H9 (cell line): ENCODE results near the gene CACNB4. TPM values are rescaled to one million over a fixed set of nuclear protein-coding genes. Genes with fewer than 3 reads are reported as not detected.

Source experiments
- DNase-seq: peaks from one replicate; pipeline ENCODE4 v3.0.0-alpha.2; 2017
- H2AFZ ChIP-seq: one replicate; pipeline ENCODE4 v1.6.1; 2013; ENCODE audit warnings: mild to moderate bottlenecking, low read length, control low read depth, moderate library complexity
- H2AK5ac ChIP-seq: 2 replicates; pipeline ENCODE4 v1.6.1; 2013; ENCODE audit warnings: low read length, control low read depth, mixed read lengths; ENCODE audit not compliant: insufficient read length
- H2BK120ac ChIP-seq: one replicate; pipeline ENCODE4 v1.6.1; 2013; ENCODE audit warnings: low read depth, mild to moderate bottlenecking, low read length, control low read depth, inconsistent platforms; ENCODE audit not compliant: poor library complexity, severe bottlenecking
- H2BK12ac ChIP-seq: 2 replicates; pipeline ENCODE4 v1.6.1; 2013; ENCODE audit warnings: low read length, control low read depth, mixed read lengths, low read depth; ENCODE audit not compliant: insufficient read length
- H2BK15ac ChIP-seq: 2 replicates; pipeline ENCODE4 v1.6.1; 2013; ENCODE audit warnings: low read depth, low read length, control low read depth
- H2BK20ac ChIP-seq: one replicate; pipeline ENCODE4 v1.6.1; 2013; ENCODE audit warnings: low read depth, mild to moderate bottlenecking, low read length, control low read depth, inconsistent platforms; ENCODE audit not compliant: poor library complexity, severe bottlenecking
- H2BK5ac ChIP-seq: 2 replicates; pipeline ENCODE4 v1.6.1; 2013; ENCODE audit warnings: low read length, control low read depth, mixed read lengths; ENCODE audit not compliant: insufficient read length
- H3K14ac ChIP-seq: 2 replicates; pipeline ENCODE4 v1.6.1; 2013; ENCODE audit warnings: low read length, control low read depth; ENCODE audit not compliant: insufficient read depth
- H3K18ac ChIP-seq: 2 replicates; pipeline ENCODE4 v1.6.1; 2013; ENCODE audit warnings: low read depth, mild to moderate bottlenecking, mixed read lengths, low read length, control low read depth; ENCODE audit not compliant: insufficient read length
- H3K23ac ChIP-seq: 2 replicates; pipeline ENCODE4 v1.6.1; 2013; ENCODE audit warnings: low read length, control low read depth, mixed read lengths, low read depth; ENCODE audit not compliant: insufficient read length
- H3K23me2 ChIP-seq: 2 replicates; pipeline ENCODE4 v1.6.1; 2013; ENCODE audit warnings: low read depth, mild to moderate bottlenecking, mixed read lengths, low read length, control low read depth; ENCODE audit not compliant: insufficient read length, poor library complexity, severe bottlenecking
- H3K27ac ChIP-seq: 2 replicates; pipeline ENCODE4 v1.5.1; 2013; ENCODE audit warnings: low read length, control low read depth, mixed read lengths, low read depth; ENCODE audit not compliant: insufficient read length
- H3K27me3 ChIP-seq: 2 replicates; pipeline ENCODE4 v1.6.1; 2013; ENCODE audit warnings: low read length, control low read depth, inconsistent platforms; ENCODE audit not compliant: insufficient read depth
- H3K4ac ChIP-seq: 2 replicates; pipeline ENCODE4 v1.6.1; 2013; ENCODE audit warnings: low read depth, mild to moderate bottlenecking, control low read depth, inconsistent platforms, low read length, moderate library complexity
- H3K4me1 ChIP-seq: 2 replicates; pipeline ENCODE4 v1.6.1; 2013; ENCODE audit warnings: low read length, control low read depth, inconsistent platforms; ENCODE audit not compliant: insufficient read depth
- H3K4me2 ChIP-seq: 2 replicates; pipeline ENCODE4 v1.6.1; 2013; ENCODE audit warnings: low read length, control low read depth, mixed read lengths; ENCODE audit not compliant: insufficient read length, insufficient read depth
- H3K56ac ChIP-seq: 2 replicates; pipeline ENCODE4 v1.6.1; 2013; ENCODE audit warnings: low read depth, mild to moderate bottlenecking, mixed read lengths, low read length, control low read depth; ENCODE audit not compliant: insufficient read length
- H3K79me1 ChIP-seq: 2 replicates; pipeline ENCODE4 v1.6.1; 2013; ENCODE audit warnings: low read depth, mild to moderate bottlenecking, moderate library complexity, low read length, control low read depth, inconsistent platforms; ENCODE audit not compliant: insufficient read depth, poor library complexity, severe bottlenecking
- H3K79me2 ChIP-seq: 2 replicates; pipeline ENCODE4 v1.6.1; 2013; ENCODE audit warnings: low read length, control low read depth, inconsistent platforms; ENCODE audit not compliant: insufficient read depth
- H3K9ac ChIP-seq: 2 replicates; pipeline ENCODE4 v1.6.1; 2013; ENCODE audit warnings: low read length, control low read depth, mixed read lengths; ENCODE audit not compliant: insufficient read length; ENCODE audit errors: extremely low read depth
- H3K9me3 ChIP-seq: one replicate; pipeline ENCODE4 v1.6.1; 2013; ENCODE audit warnings: low read depth, low read length, inconsistent platforms; ENCODE audit not compliant: control insufficient read depth
- H3T11ph ChIP-seq: one replicate; pipeline ENCODE4 v1.6.1; 2013; ENCODE audit warnings: mild to moderate bottlenecking, low read length, control low read depth, inconsistent platforms
- H4K20me1 ChIP-seq: one replicate; pipeline ENCODE4 v1.6.1; 2013; ENCODE audit not compliant: control insufficient read depth, insufficient read length, insufficient read depth
- H4K5ac ChIP-seq: 2 replicates; pipeline ENCODE4 v1.6.1; 2013; ENCODE audit warnings: low read depth, mild to moderate bottlenecking, mixed read lengths, low read length, control low read depth; ENCODE audit not compliant: insufficient read length
- H4K8ac ChIP-seq: replicated peaks from 2 replicates; pipeline ENCODE4 v1.6.1; 2013; ENCODE audit warnings: low read length, control low read depth, mixed read lengths, low read depth; ENCODE audit not compliant: insufficient read length
- H4K91ac ChIP-seq: 2 replicates; pipeline ENCODE4 v1.6.1; 2013; ENCODE audit warnings: low read depth, mild to moderate bottlenecking, moderate library complexity, mixed read lengths, low read length, control low read depth; ENCODE audit not compliant: insufficient read length
- H3K27ac Mint-ChIP-seq, 3 experiments: 2 replicates in 2 of 3; 3 replicates in 1 of 3; pipeline ENCODE4 v1.8.0; 2020 to 2021; ENCODE audit warnings: mixed read lengths in 3 of 3, mild to moderate bottlenecking in 1 of 3, moderate library complexity in 1 of 3
- H3K27me3 Mint-ChIP-seq: 2 replicates; pipeline ENCODE4 v1.8.0; 2021; ENCODE audit warnings: low read depth, mild to moderate bottlenecking, moderate library complexity, mixed read lengths
- H3K36me3 Mint-ChIP-seq, 3 experiments: 2 replicates in 2 of 3; 3 replicates in 1 of 3; pipeline ENCODE4 v1.8.0; 2020 to 2021; ENCODE audit warnings: low read depth in 3 of 3, mixed read lengths in 3 of 3; ENCODE audit not compliant: insufficient read depth in 1 of 3
- H3K4me1 Mint-ChIP-seq, 2 experiments: 2 replicates each; pipeline ENCODE4 v1.8.0; 2020; ENCODE audit warnings: mixed read lengths in 2 of 2
- H3K4me3 Mint-ChIP-seq, 2 experiments: 2 replicates in 1 of 2; 3 replicates in 1 of 2; pipeline ENCODE4 v1.8.0; 2020 to 2021; ENCODE audit warnings: mild to moderate bottlenecking in 2 of 2, mixed read lengths in 2 of 2, moderate library complexity in 1 of 2
- H3K9me3 Mint-ChIP-seq, 2 experiments: 2 replicates in 1 of 2; 3 replicates in 1 of 2; pipeline ENCODE4 v1.8.0; 2020; ENCODE audit warnings: mild to moderate bottlenecking in 2 of 2, mixed read lengths in 2 of 2, moderate library complexity in 1 of 2
- CTCF ChIP-seq: fragments of 200-600 bp; sonication (generic); conservative IDR thresholded peaks from 3 replicates; pipeline ENCODE4 v1.8.0; 2021; ENCODE audit warnings: antibody characterized with exemption, mild to moderate bottlenecking
- total RNA-seq: library from RNA; stranded (reverse); gene quantifications from 2 replicates; pipeline ENCODE4 v1.2.1, GENCODE V29; 2021

CACNB4 gene
- total RNA-seq, 1 experiment from 2014 or later, result 1.4 TPM

DNA sequence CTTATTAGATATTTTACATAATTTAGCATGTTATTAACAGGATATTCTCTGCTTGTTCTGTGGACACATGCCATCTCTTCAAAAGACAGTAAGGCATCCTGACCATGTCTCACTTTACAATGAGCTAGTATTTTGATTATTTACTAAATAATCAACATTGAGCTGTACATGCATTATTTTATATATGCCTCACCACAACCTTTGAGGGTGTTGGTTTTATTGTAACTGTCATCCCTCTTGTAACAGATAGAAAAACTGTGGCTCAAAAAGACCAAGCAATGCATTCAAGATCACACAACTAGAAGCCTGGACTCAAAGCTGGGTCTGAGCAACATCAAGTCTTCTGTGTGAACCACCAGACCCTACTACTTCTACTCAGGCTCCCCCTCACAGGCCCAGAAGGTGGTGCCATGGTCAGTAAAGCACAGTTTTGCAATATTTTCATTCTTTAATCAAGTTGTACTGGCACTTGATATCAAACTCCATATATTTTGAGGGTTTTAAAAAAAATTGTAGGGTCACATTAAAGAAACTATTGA lies 165.5 kb downstream of the CACNB4 start:
- Mint-ChIP-seq H3K4me1 (peaks cover 8 to 10% of the 10 kb centered on the region in 2 experiments), H3K4me3 (no peak overlapping the region), H3K27ac (no peak overlapping the region), H3K27me3 (no peaks in the 10 kb centered on the region), H3K9me3 (no peaks in the 10 kb centered on the region), H3K36me3 (no peaks in the 10 kb centered on the region)
- H3K4me2 ChIP-seq, result no peak overlapping the region
- H3K9me3 ChIP-seq, result no peaks in the 10 kb centered on the region
- H3K27me3 ChIP-seq, result no peaks in the 10 kb centered on the region
- no peaks in the 10 kb centered on the region for H4K20me1 ChIP-seq
- no peak overlapping the region for H2AFZ ChIP-seq
- no peaks in the 10 kb centered on the region; the same call in 1 of the 2 replicates for H3K4me1 ChIP-seq
- H2BK20ac ChIP-seq, result no peak overlapping the region
- H3K9ac ChIP-seq, result no peak overlapping the region
- H4K5ac ChIP-seq, result no peak overlapping the region
- no peak overlapping the region for H2BK5ac ChIP-seq
- H3K18ac ChIP-seq, result no peak overlapping the region
- no peak overlapping the region for H3K4ac ChIP-seq
- no peak overlapping the region for H4K8ac ChIP-seq
- no peaks in the 10 kb centered on the region for H3K79me1 ChIP-seq
- no peak overlapping the region for H2BK120ac ChIP-seq
- no peaks in the 10 kb centered on the region for H3K23me2 ChIP-seq
- H2BK15ac ChIP-seq, result no peak overlapping the region
- no peaks in the 10 kb centered on the region for H3K79me2 ChIP-seq
- H3K56ac ChIP-seq, result no peak overlapping the region
- DNase-seq, result no peak
- H2BK12ac ChIP-seq, result no peak overlapping the region
- no peak overlapping the region for H2AK5ac ChIP-seq
- H3T11ph ChIP-seq, result no peak overlapping the region
- no peak overlapping the region for H3K23ac ChIP-seq
- H4K91ac ChIP-seq, result no peak overlapping the region
- H3K27ac ChIP-seq, result no peak overlapping the region
- H3K14ac ChIP-seq, result no peak overlapping the region
- TF ChIP-seq CTCF, result no peak
